Activated CD8-positive, alpha-beta memory T cell treated with anti-CD3 and anti-CD28 coated beads, Interleukin-2, amount 50 U/mL, for 24 hours (primary cell): ENCODE results near the gene NUDT16.

ENCODE experiments used
- DNase-seq: peaks from one replicate; pipeline ENCODE4 v3.0.0-alpha.2; 2020; ENCODE audit errors: extremely low read depth

Gene NUDT16

DNA sequence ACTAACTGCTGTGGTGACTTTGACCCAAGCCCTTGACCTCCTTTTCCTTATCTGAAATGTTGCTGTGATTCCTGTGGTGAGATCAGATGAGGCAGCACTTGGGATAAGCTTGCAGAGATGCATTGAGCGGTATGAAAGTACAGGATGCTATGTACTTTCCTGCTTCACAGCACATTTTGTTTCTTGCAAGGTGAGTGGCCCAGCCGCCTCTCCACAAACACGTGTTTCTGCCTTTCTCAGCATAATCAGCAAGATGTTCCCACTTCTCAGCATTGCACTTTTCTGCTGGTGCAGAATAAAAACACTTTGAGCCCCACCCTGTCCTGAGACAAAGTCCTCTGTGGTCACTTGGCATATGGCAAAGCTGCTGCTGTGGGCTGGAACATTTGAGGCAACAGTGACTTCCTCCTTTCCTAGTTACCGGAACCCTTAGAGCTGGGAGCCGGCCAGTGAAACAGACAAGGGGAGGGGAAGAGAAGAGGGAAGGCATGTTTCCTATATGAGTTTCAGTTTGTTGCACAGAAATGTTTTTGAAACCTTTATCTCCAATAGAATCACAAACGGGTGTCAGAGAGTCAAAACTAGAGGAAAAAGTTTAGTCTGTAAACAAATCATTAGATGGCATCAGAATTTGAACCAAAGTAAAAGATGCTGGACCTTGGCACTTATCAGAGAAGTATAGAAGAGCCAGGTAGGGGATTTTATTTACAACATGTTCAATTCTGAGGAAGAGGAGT, 5.0 kb downstream of the NUDT16 start:
- no peak for DNase-seq

DNA sequence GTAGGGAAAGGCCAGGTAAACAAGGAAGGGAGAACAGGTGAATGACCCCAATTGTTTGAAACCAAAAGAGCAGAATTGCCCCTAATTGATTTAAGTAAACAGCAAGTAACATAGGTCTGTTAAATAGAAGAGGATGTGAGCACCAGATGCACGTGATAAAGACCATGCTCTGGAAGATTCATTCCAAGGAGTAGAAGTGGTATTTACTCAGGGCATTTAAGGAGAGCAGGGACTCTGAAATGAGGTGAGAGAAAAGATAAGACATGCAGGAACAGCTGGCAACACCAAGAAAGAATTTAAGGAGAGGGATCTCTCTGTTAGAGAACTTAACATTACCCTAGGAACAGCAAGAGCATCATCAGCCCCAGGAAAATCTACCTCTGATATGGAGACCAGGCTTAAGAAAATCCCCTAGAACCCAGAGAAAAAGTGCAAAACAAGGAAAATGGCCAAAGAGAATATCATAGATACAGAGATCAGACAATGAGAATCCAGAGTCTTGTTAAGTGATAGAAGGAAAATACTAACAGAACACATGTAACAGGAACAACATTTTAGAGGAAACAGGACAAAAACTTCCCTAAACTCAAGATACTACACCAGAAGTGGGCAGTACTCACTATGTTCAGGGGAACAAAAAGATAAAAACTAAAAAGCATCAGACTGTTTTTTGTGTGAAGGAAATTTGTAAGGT, 6.4 kb downstream of the NUDT16 start:
- no peak for DNase-seq

DNA sequence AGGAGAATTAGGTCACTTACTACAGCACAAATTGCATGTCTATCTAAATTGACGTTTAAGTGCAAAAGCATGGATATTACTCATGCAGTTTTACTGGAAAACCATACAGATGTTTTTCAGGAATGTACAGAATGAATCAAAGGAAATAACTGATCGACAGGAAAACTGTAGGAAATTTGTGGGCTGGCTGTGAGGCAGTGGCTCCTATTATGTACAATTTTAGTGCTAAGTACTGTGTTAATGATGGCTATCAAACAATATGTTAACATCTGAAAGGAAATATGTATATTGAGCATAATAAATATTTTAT, 6.9 kb downstream of the NUDT16 start:
- no peak for DNase-seq

DNA sequence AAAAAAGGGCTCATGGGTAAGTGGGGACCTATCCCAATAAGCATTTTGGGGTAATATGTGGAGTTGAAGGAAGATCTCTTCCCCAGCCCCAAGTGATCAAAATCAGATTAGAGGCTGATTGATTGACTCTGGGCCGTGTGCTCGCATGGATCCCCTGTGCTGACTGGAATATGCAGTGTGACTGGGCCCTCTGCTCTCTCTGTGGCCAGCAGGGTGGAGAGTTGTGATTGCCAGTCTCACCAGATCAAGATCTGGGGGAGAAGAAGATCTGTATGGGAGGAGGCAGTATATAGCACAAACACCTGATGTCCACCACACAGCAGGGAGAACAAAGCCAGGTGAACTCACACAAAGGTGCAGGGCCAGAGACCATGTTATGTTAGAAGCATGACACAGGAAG, 8.8 kb downstream of the NUDT16 start:
- no peak for DNase-seq

DNA sequence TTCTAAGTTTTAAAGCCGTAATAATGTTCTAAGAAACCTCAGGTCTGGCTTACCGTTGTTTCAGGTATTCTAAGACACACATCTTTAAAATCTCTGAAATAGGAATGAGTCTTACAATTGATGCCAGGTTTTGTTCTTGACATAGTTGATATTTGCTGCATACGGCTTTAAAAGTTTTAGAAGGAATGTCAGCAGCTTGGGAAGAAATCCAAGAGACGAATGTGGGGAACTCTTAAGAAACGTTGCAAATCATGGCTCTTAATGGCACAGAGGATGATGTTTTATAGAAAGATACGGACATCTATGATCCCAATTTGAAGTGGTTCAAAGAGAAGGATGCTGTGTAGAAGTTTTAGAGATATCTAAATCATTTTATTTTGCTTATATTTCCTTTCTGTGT, 11.5 kb downstream of the NUDT16 start:
- DNase-seq, result no peak

DNA sequence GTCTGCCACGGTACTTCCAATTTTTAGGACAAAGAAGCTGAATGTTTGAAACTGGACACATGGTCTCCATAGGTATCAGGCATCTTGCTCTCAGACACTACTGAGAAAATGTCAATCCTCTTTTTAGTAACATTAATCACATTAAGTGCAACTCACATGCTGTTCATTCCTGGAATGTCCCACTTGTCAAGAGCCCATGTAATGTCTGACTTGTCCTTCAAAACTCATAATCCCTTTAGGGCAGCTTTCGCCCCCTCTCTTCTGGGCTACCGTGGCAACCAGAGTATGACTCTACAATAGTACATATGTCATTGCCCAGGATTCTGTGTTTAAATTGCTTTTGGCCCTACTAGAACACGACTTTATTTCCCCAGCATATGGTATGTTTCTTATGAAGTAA, 12.3 kb downstream of the NUDT16 start:
- DNase-seq, result no peak

DNA sequence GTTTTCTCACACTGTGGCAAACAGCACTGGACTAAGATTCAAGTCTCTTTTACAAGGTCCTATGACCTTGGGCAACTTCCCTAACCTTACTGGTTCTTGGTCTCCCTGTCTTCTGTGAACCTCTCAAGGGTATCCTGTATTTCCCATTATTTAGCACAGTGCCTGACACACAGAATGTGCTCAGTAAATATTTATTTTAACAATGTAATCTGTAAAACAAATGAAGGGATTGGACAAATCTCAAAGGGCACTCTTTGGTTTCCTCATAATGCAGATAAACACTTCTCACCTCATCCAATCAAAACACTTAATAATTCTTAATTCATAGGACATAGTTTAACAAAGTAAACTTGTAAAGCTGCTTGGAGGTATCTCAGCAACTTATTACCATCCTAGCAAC, 12.8 kb downstream of the NUDT16 start:
- no peak for DNase-seq

DNA sequence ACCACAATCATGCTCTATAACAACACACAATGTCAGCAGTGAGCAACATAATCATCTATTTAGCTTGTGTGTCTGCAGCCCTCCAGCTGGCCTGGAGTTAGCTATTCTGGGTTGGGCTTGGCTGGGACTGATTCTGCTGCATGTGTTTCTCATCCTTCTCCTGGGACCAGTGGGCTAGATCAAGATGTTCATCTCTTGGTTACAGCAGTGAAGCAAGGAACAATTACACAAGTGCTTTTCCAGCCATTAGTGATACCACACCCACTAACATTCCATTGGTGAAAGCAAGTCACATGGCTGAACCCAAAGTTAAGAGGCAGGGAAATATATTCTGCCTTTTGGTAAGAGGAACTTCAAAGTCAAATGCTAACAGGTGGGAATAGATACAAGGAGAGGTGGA, 14.6 kb downstream of the NUDT16 start:
- DNase-seq, result no peak

DNA sequence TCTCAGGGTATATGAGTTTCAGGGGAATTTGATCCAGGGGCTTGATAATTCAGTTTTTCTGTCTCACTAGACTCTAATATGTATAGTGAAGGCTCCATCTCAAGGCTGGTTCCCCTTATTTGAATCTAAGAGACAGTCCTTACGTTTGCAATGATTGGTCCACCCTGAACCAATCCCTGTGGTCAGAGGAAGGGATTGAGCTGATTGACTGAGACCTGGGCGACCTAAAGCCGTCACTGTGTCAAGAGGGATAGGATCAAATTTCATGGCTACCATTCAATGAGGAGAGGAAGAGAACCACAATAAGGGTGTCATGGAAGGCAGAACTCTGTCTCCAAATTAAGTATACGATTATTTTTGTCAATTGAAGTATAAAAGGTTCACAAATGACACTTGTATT, 16.3 kb downstream of the NUDT16 start:
- no peak for DNase-seq

DNA sequence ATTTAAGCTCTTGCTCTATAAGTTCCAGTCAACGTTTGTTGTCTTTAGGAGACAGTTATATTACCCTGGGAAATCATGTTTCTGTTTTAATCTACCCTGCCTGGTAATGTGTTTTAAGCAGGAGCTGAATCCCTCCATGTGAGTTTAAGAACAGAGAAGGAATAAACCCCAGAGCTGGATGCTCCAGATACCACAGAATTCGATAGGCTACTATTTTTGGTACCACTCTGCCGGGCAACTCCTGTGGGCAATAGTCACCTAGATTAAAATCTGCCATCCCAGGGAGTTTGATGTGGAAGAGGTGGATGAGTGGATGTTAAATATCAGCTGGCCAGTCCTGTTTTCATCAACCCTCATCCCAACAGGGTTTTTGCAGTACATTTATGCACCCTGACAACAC, 20.4 kb downstream of the NUDT16 start:
- DNase-seq, result no peak

DNA sequence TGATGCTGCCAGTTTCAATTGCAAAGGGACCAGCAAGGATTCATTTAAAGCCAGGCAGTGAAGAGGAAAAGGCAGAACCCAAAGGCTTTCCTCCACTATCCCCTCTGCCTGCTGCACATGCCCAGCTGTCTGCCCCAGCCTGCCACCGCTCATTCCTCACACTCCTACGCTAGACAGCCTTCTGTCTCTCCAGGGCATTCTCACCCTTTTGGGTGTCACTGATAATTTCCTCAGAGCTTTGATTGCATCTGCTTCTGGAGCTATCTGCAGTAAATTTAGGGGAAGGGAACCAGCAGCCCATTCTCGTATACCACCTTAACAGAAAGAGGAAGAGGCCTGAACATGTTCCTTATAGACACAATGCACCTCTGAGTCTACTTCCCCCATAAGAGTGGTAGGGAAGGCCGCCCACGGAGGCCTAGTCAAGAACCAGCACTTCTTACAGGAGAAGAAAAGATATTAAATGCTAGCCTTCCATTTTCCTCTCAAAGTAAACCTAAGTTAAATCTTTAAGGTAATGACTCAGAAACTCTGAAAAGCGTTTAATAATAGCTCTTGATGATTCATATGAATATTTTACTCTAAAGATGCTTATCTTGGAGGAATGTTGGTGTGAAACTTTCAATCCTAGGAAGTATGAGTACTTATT, 20.9 kb downstream of the NUDT16 start:
- DNase-seq, result no peak

DNA sequence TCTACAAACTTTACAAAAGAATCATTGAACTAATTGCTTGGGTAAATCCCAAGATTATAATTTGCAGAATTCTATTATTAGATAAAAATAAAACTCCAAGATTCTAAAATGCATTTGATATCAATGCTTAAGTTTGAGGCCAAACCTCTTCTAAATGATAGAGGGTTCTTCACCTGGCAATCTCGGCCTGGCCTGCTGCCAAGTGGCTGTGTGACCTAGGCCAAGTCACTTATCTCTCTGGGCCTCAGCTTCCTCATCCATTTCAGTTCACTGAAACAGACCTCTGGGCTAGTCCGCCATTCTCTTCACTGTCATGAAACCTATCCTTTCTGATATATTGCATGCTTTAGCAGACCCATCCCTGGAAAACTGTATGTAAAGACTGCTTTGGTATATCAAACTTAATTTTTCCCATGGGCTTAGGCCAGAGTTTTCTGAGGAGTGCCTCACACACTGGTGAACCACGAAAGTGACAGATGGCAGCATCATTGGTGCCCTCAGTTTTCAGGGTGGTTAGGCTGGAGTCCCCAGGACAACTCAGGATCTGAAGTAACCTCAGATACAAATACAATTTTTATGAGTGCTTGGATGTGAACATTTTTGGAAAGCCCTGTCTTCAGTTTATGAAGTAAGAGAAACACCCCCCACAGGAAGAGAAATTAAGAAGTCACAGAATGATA, 21.8 kb downstream of the NUDT16 start:
- no peak for DNase-seq

DNA sequence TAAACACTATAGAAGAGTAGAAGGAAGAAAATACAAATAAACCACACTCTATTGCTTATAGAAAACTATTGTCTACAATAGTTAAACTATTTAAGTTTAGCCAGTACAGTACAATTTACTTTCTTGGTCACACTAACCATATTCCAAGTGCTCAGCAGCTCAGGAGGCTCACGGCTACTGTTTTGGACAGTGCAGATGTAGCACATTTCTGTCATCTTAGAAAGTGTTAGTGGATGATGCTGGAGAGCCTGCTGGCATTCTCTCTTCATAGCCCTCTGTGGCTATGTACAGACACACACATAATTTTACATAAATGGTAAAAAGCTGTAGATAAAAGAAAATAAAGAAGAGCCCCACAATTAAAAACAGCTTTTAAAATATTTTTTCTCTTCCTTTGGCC, 23.8 kb downstream of the NUDT16 start:
- no peak for DNase-seq

DNA sequence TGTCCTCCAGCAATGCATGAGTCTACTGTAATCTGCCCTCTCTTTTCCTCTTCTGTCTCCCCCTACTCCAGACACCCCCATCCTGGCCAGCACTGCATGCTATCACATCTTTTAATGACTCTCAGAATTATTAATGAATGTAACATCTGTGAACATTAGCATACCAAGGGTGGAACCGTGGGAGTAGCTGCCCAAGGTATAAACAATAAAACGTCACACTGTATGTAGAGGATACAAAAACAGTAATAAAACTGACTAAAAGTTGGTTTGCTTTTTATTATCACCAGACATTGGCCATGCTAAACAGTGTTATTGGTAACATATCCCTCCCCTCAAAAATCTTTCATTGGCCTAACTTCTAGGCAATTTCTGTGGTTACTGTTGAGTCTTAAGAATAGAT, 24.7 kb downstream of the NUDT16 start:
- no peak for DNase-seq

DNA sequence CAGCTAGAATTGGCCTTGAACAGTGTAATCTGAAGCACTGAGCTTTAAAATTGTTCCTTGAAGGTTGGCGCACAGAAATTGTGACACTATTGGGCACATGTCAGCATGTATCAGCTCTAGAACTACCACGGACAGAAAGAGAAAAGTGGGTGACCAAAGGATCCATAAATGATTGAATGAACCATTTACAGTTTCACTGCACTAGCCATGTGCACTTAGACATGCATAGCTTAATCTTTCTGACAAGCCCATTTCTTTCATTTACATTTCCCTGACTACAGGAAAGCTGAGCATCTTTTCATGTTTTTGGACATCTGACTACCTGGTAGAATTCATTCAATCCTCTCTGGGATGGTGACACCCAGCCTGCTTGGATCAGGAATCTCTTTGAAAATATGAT, 36.2 kb downstream of the NUDT16 start:
- no peak for DNase-seq

DNA sequence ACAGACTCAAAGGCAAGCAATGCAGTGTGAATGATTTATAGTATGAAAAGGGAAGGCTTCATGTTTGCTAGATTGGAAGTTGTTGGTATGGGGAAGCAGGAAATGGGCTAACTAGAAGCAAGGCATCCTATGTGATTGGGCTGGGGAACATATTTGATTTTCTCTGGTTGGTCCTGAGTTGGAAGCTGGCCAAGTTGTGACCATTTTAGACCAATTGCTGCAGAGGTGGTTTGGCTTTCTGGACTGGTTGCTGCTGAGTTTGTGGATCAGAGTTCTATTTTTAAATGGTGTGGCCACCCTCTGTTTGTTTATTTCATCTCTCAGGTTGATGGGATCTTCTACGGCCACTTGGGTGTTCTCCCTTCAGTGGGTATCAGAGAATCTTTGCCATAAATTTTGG, 39.7 kb downstream of the NUDT16 start:
- DNase-seq, result no peak

DNA sequence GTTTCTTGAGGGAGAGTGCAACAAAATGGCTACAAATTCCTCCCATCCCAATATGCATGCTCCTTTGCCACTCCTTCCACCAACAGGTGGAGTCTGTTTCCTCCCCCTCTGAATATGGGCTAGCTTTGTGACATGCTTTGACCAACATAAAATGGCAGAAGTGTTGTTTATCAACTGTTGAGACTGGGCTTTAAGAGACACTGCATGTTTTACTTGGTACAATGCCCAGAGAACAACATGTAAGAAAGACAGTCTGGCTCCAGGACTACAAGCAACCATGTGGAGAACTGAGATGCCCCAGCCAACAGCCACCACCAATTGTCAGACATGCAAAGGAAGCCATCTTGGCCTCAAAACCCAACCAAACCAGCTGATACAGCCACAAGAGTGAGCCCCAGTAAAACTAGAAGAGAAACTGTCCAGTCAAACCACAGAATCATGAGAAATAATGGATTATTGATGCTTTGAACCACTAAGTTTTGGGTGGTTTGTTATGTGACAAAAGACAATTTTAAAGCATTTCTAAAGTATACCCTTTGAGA, 40.5 kb downstream of the NUDT16 start:
- DNase-seq, result no peak

DNA sequence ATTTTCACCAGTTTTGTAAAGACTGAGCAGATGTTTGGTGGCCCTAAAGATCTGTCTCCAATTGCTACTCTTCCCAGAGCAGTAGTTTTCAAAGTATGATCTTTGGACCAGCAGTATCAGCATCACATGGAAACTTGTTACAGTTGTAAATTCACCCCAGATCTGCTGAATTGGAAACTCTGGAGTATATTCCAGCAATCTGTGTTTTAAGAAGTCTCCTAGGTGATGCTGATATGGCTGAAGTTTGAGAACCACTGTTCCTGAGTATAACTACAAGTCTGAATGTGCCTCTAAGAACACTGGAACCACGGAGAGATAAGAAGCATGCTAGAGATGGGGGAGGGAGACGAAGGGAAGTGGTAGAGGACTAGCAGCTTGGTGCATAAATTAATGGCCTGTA, 45.7 kb downstream of the NUDT16 start:
- DNase-seq, result no peak

DNA sequence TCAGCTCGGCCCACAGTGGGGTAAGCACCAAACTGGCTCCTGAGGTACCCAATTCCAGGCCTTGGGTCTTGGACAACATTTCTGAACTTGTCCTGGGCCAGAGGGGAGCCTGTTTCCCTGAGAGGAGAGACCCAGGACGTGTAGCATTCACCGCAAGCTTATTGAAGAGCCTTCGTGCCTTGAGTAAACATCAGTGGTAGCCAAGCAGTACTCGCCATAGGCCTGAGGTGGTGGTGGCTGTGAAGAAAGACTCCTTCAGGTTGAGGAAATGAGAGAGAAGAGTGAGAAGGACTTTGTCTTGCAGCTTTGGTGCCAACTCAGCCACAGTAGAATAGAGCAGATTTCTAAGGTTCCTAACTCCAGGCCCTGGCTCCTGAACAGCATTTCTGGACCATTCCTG, 50.2 kb downstream of the NUDT16 start:
- DNase-seq, result no peak

DNA sequence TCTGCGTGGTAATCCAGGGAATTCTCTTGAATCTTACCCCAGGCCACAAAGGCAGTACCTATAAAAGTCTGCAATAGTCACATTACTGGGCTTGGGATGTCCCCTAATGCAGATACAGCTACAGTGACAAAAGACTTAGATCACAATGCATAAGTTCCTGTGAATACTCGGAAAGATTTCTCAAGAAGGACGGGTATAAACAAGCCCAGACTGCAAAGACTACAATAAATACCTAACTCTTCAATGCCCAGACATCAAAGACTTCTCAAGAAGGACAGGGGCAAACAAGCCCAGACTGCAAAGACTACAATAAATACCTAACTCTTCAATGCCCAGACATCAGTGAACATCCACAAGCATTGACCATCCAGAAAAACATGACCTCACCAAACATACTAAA, 50.9 kb downstream of the NUDT16 start:
- no peak for DNase-seq

DNA sequence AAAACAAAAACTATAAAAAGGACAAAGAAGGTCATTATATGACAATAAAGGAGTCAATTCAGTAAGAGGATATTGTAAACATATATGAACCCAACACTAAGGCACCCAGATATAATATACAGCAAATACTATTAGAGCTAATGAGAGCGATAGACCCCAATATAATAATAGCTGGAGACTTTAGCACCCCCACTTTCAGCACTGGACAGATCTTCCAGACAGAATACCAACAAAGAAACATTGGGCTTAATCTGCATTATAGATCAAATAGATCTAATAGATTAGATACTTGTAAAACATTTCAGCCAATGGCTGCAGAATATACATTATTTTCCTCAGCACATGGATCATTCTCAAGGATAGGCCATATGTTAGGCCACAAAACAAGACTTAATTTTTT, 53.4 kb downstream of the NUDT16 start:
- no peak for DNase-seq
